ENCODE measurements around the gene INHBB. TPM values are rescaled to one million over a fixed set of nuclear protein-coding genes. Genes with fewer than 3 reads are reported as not detected.

INHBB gene
- total and polyA plus RNA-seq, 9 of the 15 experiments (the other 6 are each of a cell fraction or from before 2014, with no cell fraction given): not detected

GRCh38 chr2:120312860-120313694 is 32.9 kb upstream of the INHBB start (continued):
- TF ChIP-seq ELK3 (CRISPR knock-in tag; IDR thresholded peaks at IDR 0.05) (no peak), NCOA6 (IDR thresholded peaks at IDR 0.05) (no peak), DEAF1 (CRISPR knock-in tag; IDR thresholded peaks at IDR 0.05) (peak; percentile 93), PTBP1 (IDR thresholded peaks at IDR 0.05; ENCODE audit: low read depth, low read length) (no peak), NR4A1 (CRISPR knock-in tag; IDR thresholded peaks at IDR 0.05) (no peak), NR4A1 (tag; IDR thresholded peaks at IDR 0.05) (no peak), FOXA1 (IDR thresholded peaks at IDR 0.05; ENCODE audit: borderline replicate concordance) (no peak), MLLT1 (IDR thresholded peaks at IDR 0.05) (no peak), CCNT2 (IDR thresholded peaks at IDR 0.05; ENCODE audit: borderline replicate concordance, extremely low read depth, insufficient read length, low read depth, low read length) (no peak), SMARCE1 (IDR thresholded peaks at IDR 0.05) (no peak), HNRNPLL (IDR thresholded peaks at IDR 0.05; ENCODE audit: low read depth, low read length, poor library complexity, severe bottlenecking) (peak; percentile 45), MCM5 (IDR thresholded peaks at IDR 0.05; ENCODE audit: low read depth) (no peak), REST (IDR thresholded peaks at IDR 0.05; ENCODE audit: borderline replicate concordance) (peak; percentile 90), REST (CRISPR knock-in tag; IDR thresholded peaks at IDR 0.05; ENCODE audit: low read depth) (no peak), ZNF12 (CRISPR knock-in tag; IDR thresholded peaks at IDR 0.05) (no peak), RBM22 (IDR thresholded peaks at IDR 0.05; ENCODE audit: low read depth, low read length, poor library complexity, severe bottlenecking) (no peak)

All from K562 (cell line).